ENCODE results near the gene HBG1. TPM values are rescaled to one million over a fixed set of nuclear protein-coding genes. Genes with fewer than 3 reads are reported as not detected.

The HBG1 gene
- total RNA-seq, 1 experiment from 2014 or later, result not detected

DNA sequence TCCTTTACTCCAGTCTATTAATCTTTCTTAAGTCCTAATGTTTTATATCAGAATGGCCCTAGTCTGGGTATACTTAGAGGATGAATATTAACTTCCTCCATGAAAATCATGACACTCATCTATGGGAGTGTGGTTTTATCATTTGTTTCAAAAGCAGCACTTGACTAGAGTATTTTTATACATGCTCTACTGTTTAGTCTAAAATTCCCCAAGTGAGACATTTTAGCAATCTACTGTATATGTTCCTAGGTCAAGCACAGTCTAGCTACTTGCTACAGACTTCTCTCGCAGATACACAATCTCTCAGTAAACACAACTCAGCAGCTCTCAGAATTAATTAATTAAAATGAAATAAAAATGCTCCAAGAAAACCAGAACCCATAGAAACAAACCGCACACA, 19.9 kb downstream of the HBG1 start:
- Histone ChIP-seq H3K4me1 (no peaks in the 10 kb centered on the region), H3K27ac (no peak overlapping the region), H3K9me3 (replicated peaks) (no peaks in the 10 kb centered on the region), H3K4me3 (no peak overlapping the region), H3K27me3 (no peaks in the 10 kb centered on the region), H3K36me3 (no peaks in the 10 kb centered on the region)
- DNase-seq, result no peak

DNA sequence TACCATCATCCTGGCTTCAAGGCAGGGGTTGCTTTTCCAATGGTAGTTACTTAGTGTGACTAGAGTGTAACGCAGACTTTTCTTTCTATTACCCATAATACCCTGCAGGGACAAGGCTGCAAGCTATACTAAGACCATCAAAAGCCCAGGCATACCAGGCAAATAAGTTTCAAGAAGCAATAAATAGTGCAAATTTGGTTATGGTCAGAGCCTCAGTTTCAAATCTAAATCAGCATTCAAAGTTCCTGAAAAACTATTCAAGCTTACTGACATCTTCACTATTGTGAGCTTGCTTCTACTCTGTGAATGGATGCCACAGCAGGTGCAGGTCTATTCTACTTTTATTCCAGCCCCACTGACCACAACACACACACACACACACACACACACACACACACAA, 20.3 kb downstream of the HBG1 start:
- Histone ChIP-seq H3K9me3 (replicated peaks) (no peaks in the 10 kb centered on the region), H3K27ac (no peak overlapping the region), H3K4me1 (no peaks in the 10 kb centered on the region), H3K27me3 (no peaks in the 10 kb centered on the region), H3K36me3 (no peaks in the 10 kb centered on the region), H3K4me3 (no peak overlapping the region)
- no peak for DNase-seq

DNA sequence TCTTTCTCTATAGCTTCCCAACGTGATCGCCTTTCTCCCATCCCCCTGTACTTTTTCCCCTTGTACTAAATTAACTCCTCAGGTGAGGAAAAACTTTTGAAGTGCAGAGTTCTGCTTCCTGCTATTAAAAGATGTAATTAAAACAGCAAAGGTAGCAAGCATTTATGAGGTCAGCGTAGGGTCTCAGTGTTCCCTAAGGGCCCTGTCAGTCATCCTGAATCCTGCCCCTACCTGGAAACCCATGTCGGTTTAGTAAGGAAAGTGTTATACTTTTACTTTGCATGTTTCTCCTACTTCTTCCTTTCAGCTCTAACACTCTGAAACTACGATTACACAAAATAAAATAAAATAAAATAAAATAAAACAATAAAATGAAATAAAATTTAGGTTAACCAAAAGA, 21.5 kb downstream of the HBG1 start:
- no peak overlapping the region for H3K27ac ChIP-seq
- no peak overlapping the region for H3K4me3 ChIP-seq
- H3K4me1 ChIP-seq, result no peaks in the 10 kb centered on the region
- no peaks in the 10 kb centered on the region for H3K27me3 ChIP-seq
- no peaks in the 10 kb centered on the region for H3K36me3 ChIP-seq
- no peak for DNase-seq
- H3K9me3 ChIP-seq (replicated peaks), result no peaks in the 10 kb centered on the region

DNA sequence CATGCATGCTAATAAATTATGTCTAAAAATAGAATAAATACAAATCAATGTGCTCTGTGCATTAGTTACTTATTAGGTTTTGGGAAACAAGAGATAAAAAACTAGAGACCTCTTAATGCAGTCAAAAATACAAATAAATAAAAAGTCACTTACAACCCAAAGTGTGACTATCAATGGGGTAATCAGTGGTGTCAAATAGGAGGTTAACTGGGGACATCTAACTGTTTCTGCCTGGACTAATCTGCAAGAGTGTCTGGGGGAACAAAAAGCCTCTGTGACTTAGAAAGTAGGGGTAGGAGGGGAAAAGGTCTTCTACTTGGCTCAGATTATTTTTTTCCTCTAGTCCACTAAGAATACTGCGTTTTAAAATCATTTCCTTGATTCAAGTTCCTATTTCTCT, 22.0 kb downstream of the HBG1 start:
- H3K9me3 ChIP-seq (replicated peaks), result no peaks in the 10 kb centered on the region
- H3K4me3 ChIP-seq, result no peak overlapping the region
- no peaks in the 10 kb centered on the region for H3K36me3 ChIP-seq
- H3K27me3 ChIP-seq, result no peaks in the 10 kb centered on the region
- no peak for DNase-seq
- H3K27ac ChIP-seq, result no peak overlapping the region
- H3K4me1 ChIP-seq, result no peaks in the 10 kb centered on the region

DNA sequence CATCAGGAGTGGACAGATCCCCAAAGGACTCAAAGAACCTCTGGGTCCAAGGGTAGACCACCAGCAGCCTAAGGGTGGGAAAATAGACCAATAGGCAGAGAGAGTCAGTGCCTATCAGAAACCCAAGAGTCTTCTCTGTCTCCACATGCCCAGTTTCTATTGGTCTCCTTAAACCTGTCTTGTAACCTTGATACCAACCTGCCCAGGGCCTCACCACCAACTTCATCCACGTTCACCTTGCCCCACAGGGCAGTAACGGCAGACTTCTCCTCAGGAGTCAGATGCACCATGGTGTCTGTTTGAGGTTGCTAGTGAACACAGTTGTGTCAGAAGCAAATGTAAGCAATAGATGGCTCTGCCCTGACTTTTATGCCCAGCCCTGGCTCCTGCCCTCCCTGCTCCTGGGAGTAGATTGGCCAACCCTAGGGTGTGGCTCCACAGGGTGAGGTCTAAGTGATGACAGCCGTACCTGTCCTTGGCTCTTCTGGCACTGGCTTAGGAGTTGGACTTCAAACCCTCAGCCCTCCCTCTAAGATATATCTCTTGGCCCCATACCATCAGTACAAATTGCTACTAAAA, 22.8 kb downstream of the HBG1 start, which contains the start of gene HBB:
Gene HBB (minus strand): TSS at position 340 of the 579 bp plus-strand sequence. CDS start 50 bp downstream, at position 290.
- Histone ChIP-seq H3K27me3 (no peaks in the 10 kb centered on the region), H3K4me1 (no peaks in the 10 kb centered on the region), H3K4me3 (no peak within 1 kb of the TSS), H3K36me3 (no peaks in the 10 kb centered on the region), H3K9me3 (replicated peaks) (no peaks in the 10 kb centered on the region), H3K27ac (no peak within 1 kb of the TSS)
- no peak for DNase-seq

DNA sequence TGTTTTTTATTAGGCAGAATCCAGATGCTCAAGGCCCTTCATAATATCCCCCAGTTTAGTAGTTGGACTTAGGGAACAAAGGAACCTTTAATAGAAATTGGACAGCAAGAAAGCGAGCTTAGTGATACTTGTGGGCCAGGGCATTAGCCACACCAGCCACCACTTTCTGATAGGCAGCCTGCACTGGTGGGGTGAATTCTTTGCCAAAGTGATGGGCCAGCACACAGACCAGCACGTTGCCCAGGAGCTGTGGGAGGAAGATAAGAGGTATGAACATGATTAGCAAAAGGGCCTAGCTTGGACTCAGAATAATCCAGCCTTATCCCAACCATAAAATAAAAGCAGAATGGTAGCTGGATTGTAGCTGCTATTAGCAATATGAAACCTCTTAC, 24.2 kb downstream of the HBG1 start:
- H3K27me3 ChIP-seq, result no peaks in the 10 kb centered on the region
- no peaks in the 10 kb centered on the region for H3K9me3 ChIP-seq (replicated peaks)
- DNase-seq, result no peak
- no peaks in the 10 kb centered on the region for H3K4me1 ChIP-seq
- H3K36me3 ChIP-seq, result no peaks in the 10 kb centered on the region
- H3K4me3 ChIP-seq, result no peak overlapping the region
- H3K27ac ChIP-seq, result no peak overlapping the region

DNA sequence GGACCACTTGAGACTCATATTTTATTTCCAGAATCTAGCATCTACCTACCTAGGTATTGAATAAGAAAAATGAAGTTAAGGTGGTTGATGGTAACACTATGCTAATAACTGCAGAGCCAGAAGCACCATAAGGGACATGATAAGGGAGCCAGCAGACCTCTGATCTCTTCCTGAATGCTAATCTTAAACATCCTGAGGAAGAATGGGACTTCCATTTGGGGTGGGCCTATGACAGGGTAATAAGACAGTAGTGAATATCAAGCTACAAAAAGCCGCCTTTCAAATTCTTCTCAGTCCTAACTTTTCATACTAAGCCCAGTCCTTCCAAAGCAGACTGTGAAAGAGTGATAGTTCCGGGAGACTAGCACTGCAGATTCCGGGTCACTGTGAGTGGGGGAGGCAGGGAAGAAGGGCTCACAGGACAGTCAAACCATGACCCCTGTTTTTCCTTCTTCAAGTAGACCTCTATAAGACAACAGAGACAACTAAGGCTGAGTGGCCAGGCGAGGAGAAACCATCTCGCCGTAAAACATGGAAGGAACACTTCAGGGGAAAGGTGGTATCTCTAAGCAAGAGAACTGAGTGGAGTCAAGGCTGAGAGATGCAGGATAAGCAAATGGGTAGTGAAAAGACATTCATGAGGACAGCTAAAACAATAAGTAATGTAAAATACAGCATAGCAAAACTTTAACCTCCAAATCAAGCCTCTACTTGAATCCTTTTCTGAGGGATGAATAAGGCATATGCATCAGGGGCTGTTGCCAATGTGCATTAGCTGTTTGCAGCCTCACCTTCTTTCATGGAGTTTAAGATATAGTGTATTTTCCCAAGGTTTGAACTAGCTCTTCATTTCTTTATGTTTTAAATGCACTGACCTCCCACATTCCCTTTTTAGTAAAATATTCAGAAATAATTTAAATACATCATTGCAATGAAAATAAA, 24.8 kb downstream of the HBG1 start:
- no peak for DNase-seq
- Histone ChIP-seq H3K36me3 (no peaks in the 10 kb centered on the region), H3K4me3 (no peak overlapping the region), H3K9me3 (replicated peaks) (no peaks in the 10 kb centered on the region), H3K27me3 (no peaks in the 10 kb centered on the region), H3K4me1 (no peaks in the 10 kb centered on the region), H3K27ac (no peak overlapping the region)

DNA sequence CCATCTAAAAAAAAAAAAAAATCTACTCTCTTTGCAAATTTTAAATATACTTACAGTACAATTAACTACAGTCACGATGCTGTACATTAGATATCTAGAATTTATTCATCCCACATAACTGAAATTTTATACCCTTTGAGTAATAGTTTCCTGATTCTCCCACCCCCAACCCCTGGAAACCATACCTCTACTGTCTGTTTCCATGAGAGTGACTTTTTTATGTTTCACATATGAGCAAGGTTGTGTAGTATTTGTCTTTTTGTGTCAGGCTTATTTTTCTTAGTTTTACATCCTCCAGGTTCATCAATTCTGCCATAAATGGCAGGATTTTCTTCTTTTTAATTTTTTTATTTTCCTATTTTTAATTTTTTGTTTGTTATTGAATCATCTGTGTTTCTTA, 26.0 kb downstream of the HBG1 start:
- Histone ChIP-seq H3K27me3 (no peaks in the 10 kb centered on the region), H3K9me3 (replicated peaks) (no peaks in the 10 kb centered on the region), H3K4me1 (no peaks in the 10 kb centered on the region), H3K36me3 (no peaks in the 10 kb centered on the region), H3K27ac (no peak overlapping the region), H3K4me3 (no peak overlapping the region)
- DNase-seq, result no peak

DNA sequence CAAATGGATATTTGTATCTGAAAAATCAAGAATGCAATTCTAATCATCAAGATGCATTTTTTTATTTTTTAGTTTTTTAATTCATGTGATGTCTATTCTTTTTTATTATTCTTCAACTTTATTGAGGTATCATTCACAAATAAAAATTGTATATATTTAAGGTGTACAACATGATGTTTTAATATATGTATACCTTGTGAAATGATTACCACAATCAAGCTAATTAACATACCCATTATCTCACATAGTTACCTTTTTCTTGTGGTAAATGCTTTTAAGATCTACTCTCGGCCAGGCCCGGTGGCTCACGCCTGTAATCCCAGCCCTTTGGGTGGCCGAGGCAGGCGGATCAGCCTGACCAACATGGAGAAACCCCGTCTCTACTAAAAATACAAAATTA, 26.5 kb downstream of the HBG1 start:
- H3K36me3 ChIP-seq, result no peaks in the 10 kb centered on the region
- H3K27me3 ChIP-seq, result no peaks in the 10 kb centered on the region
- no peak overlapping the region for H3K27ac ChIP-seq
- no peaks in the 10 kb centered on the region for H3K4me1 ChIP-seq
- DNase-seq, result no peak
- H3K9me3 ChIP-seq (replicated peaks), result no peaks in the 10 kb centered on the region
- H3K4me3 ChIP-seq, result no peak overlapping the region

DNA sequence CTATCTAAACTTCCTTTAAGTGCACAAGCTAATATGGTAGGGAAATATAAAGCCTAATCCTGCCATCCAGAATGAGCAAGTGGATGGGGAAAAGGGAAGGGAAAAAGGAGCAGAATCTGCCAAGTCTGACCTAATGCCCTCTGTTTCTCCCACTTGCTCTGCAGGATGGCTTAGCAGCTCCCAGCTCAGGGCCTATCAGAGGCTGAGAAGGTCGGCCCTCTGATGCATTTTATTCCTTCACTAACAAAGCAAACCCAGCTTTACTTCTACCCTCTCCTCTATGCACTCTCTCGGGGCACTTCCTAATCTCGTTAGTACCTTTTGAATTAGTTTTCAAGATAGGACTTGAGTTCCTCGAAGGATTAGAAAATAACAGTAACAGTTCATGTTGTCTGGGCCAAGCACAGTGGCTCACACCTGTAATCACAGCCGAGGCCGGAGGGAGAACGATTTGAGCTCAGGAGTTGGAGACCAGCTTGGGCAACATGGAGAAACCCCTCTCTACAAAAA, 39.2 kb downstream of the HBG1 start:
- no peaks in the 10 kb centered on the region for H3K36me3 ChIP-seq
- H3K9me3 ChIP-seq (replicated peaks), result no peaks in the 10 kb centered on the region
- no peaks in the 10 kb centered on the region for H3K4me1 ChIP-seq
- DNase-seq, result no peak
- no peak overlapping the region for H3K4me3 ChIP-seq
- no peak overlapping the region for H3K27ac ChIP-seq
- H3K27me3 ChIP-seq, result no peaks in the 10 kb centered on the region; the same call in 1 of the 2 replicates

DNA sequence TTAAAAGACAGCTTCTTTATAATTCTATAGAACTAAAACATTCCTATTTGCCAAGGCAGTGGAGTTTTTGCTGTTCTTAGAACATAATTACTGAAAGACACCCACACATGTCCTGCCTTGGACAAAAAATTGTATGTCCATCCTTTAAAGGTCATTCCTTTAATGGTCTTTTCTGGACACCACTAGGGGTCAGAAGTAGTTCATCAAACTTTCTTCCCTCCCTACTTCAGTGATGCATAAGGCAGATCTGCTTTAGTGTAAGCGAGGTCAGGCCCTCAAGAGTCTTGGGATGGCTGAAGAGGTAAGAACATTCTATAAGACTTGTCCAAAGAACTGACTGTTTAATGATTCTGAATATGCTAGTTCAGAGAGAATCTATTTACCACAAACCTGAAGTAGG, 44.9 kb downstream of the HBG1 start:
- DNase-seq, result peak; percentile 3 to 54
- no peaks in the 10 kb centered on the region for H3K36me3 ChIP-seq

DNA sequence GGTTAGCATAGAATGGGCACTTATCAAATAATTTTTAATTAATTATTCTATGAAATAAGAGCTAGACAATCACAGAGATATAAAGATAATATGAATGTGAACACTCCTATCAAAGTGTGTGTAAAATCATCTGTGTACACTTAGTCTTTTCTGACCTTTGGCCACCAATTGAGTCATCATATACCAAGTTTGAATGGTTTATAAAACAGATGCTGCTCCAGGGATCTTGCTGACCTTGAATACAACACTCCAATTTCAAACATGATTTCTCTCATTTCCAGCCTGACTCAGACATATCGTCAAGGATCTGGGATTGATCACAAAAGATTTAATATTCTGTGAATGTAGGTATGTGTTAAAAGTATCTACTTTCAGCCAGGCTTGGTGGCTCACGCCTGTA, 46.3 kb downstream of the HBG1 start:
- no peak for DNase-seq
- Histone ChIP-seq H3K4me3 (no peak overlapping the region), H3K4me1 (no peaks in the 10 kb centered on the region), H3K27ac (no peak overlapping the region), H3K9me3 (replicated peaks) (no peaks in the 10 kb centered on the region), H3K36me3 (no peaks in the 10 kb centered on the region), H3K27me3 (peaks cover 3% of the 10 kb centered on the region; the same call in 1 of the 2 replicates)

More for the DNA sequence above, 44.9 kb downstream of the HBG1 start:
- Histone ChIP-seq H3K27ac (no peak overlapping the region), H3K4me3 (no peak overlapping the region), H3K27me3 (no peaks in the 10 kb centered on the region; the same call in 1 of the 2 replicates), H3K4me1 (no peaks in the 10 kb centered on the region), H3K9me3 (replicated peaks) (no peaks in the 10 kb centered on the region)

DNA sequence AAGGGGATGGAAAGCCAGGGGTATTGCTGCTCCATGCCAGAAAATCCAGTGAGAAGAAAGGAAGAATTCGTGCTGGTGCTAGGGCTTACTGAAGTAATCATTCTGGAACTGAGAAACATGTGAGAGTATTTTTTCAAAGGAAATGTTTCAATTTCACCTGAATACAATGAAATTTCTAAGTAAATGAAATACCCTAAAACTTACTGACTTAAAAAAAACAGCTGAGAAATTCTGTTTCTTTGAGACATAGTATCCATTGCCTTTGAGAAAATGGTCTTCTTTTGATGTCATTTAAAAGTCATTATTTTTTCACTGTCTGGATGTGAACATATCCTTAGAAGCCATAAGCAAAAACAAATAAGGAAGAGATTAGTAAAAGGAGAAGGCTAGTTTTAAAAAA, 49.1 kb downstream of the HBG1 start, which contains the start of gene OR51V1:
Gene OR51V1 (minus strand): TSS at position 101 of the 400 bp plus-strand sequence. CDS start 0 bp downstream, at position 101.
- H3K9me3 ChIP-seq (replicated peaks), result no peaks in the 10 kb centered on the region

DNA sequence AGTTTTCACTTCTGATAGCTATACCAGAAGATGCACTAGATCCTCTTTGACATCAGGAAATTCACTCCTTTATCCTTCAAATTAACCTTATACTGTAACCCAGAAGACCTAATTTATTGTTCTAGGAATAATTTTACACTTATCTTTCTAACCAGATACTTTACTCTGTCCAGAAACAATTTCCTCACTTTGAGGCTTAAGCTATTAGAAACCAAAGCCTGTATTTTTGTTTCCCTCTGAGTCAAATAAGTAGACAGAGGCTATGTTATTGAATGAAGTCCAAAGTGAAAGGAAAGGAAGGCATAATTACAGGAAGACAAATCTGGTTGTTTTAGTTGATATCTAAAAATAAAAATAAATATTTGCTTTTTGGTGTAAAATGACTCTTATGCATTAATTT, 51.4 kb downstream of the HBG1 start:
- H3K36me3 ChIP-seq, result no peaks in the 10 kb centered on the region
- H3K4me3 ChIP-seq, result no peak overlapping the region
- no peak overlapping the region for H3K27ac ChIP-seq
- H3K27me3 ChIP-seq, result peaks cover 4% of the 10 kb centered on the region; the same call in 1 of the 2 replicates
- DNase-seq, result no peak
- H3K9me3 ChIP-seq (replicated peaks), result no peaks in the 10 kb centered on the region
- H3K4me1 ChIP-seq, result no peaks in the 10 kb centered on the region

More for the DNA sequence above, 49.1 kb downstream of the HBG1 start, which contains the start of gene OR51V1:
- H3K4me3 ChIP-seq, result no peak within 1 kb of the TSS
- no peaks in the 10 kb centered on the region for H3K36me3 ChIP-seq
- H3K27me3 ChIP-seq, result peaks cover 4% of the 10 kb centered on the region; the same call in 1 of the 2 replicates
- no peak within 1 kb of the TSS for H3K27ac ChIP-seq
- H3K4me1 ChIP-seq, result no peaks in the 10 kb centered on the region
- DNase-seq, result no peak
